HG03139 (cell line): Measurements from ENCODE around the gene IL17RA.
A peak's percentile ranks its signal among the peaks of the same experiment; 100 is the strongest.

Experiments used
- ATAC-seq: cut with Tn5 transposase; IDR thresholded peaks from one replicate; pipeline ENCODE4 v1.9.1; 2021; ENCODE audit not compliant: unreplicated experiment

IL17RA gene

GRCh38 chr22:17106161-17106784 lies 21.5 kb downstream of the IL17RA start:
- ATAC-seq, result no peak

GRCh38 chr22:17106785-17107546 lies 22.2 kb downstream of the IL17RA start:
- ATAC-seq, result no peak

- no peak for ATAC-seq
These were observed 22.7 kb downstream of the IL17RA start for GRCh38 chr22:17107547-17107810.

- no peak for ATAC-seq
These were observed 23.7 kb downstream of the IL17RA start for GRCh38 chr22:17108256-17109112.

- no peak for ATAC-seq
These were observed 24.5 kb downstream of the IL17RA start for GRCh38 chr22:17109113-17109865.

- no peak for ATAC-seq
These were observed 25.2 kb downstream of the IL17RA start for GRCh38 chr22:17109976-17110375.

- no peak for ATAC-seq
These were observed 26.2 kb downstream of the IL17RA start for GRCh38 chr22:17110791-17111550.

- no peak for ATAC-seq
These were observed 27.8 kb downstream of the IL17RA start for GRCh38 chr22:17112491-17113042.

GRCh38 chr22:17113600-17113999 lies 28.8 kb downstream of the IL17RA start:
- no peak for ATAC-seq

GRCh38 chr22:17114173-17114897 lies 29.5 kb downstream of the IL17RA start:
- ATAC-seq, result no peak

GRCh38 chr22:17114898-17115235 lies 30.1 kb downstream of the IL17RA start:
- no peak for ATAC-seq

GRCh38 chr22:17115236-17115635 lies 30.4 kb downstream of the IL17RA start:
- ATAC-seq, result no peak

GRCh38 chr22:17115945-17116565 lies 31.3 kb downstream of the IL17RA start:
- no peak for ATAC-seq

GRCh38 chr22:17116572-17117330 lies 32.0 kb downstream of the IL17RA start:
- no peak for ATAC-seq

- ATAC-seq, result no peak
These were observed 32.6 kb downstream of the IL17RA start for GRCh38 chr22:17117400-17117799.

- ATAC-seq, result peak; percentile 47
These were observed 33.1 kb downstream of the IL17RA start for GRCh38 chr22:17117890-17118289.

GRCh38 chr22:17118342-17118741 lies 33.5 kb downstream of the IL17RA start:
- no peak for ATAC-seq

GRCh38 chr22:17119481-17120202 lies 34.8 kb downstream of the IL17RA start:
- no peak for ATAC-seq
